SK-N-SH treated with all-trans-retinoic acid at 6 μM for 48 hours (cell line): ENCODE data around the gene MTA3.
"Not testable (repeated sequence)": the region's sequence is repeated elsewhere in the genome, so short reads cannot be mapped to it uniquely, and the experiment has no call there.

Source experiments
- ATAC-seq: fragments of 200-7000 bp; cut with Tn5 transposase; 3 replicates; pipeline ENCODE4 v1.9.1; 2020; ENCODE audit warnings: mild to moderate bottlenecking, moderate library complexity
- ARNTL ChIP-seq: fragments of 450-650 bp; formaldehyde crosslinking; IDR thresholded peaks from 2 replicates; pipeline ENCODE4 v1.5.0; 2020; ENCODE audit warnings: low read depth, mild to moderate bottlenecking, moderate library complexity, borderline replicate concordance
- CSDC2 ChIP-seq: fragments of 250-450 bp; sonication (Bioruptor Pico); IDR thresholded peaks from 2 replicates; pipeline ENCODE4 v1.5.0; 2020; ENCODE audit warnings: mild to moderate bottlenecking, moderate library complexity
- ESRRG ChIP-seq: fragments of 250-450 bp; sonication (Bioruptor Pico); IDR thresholded peaks from 2 replicates; pipeline ENCODE4 v1.6.1; 2021; ENCODE audit warnings: mild to moderate bottlenecking
- GLIS3 ChIP-seq: fragments of 250-450 bp; sonication (Bioruptor Pico); IDR thresholded peaks from 2 replicates; pipeline ENCODE4 v1.5.0; 2020; ENCODE audit warnings: mild to moderate bottlenecking, moderate library complexity
- ISL1 ChIP-seq: fragments of 250-450 bp; sonication (Bioruptor Pico); IDR thresholded peaks from 2 replicates; pipeline ENCODE4 v2.1.2; 2022; ENCODE audit warnings: mild to moderate bottlenecking, moderate library complexity
- OSR1 ChIP-seq: fragments of 250-450 bp; sonication (Bioruptor Pico); IDR thresholded peaks from 2 replicates; pipeline ENCODE4 v1.8.0; 2022; ENCODE audit warnings: moderate library complexity, mild to moderate bottlenecking, inconsistent platforms
- PPARA ChIP-seq: fragments of 250-450 bp; sonication (Bioruptor Pico); IDR thresholded peaks from 2 replicates; pipeline ENCODE4 v1.5.0; 2020; ENCODE audit warnings: mild to moderate bottlenecking, borderline replicate concordance
- RARB ChIP-seq: fragments of 250-450 bp; sonication (Bioruptor Pico); IDR thresholded peaks from 2 replicates; pipeline ENCODE4 v1.8.0; 2021; ENCODE audit warnings: mild to moderate bottlenecking, moderate library complexity
- SNAI2 ChIP-seq: fragments of 250-450 bp; sonication (Bioruptor Pico); IDR thresholded peaks from 2 replicates; pipeline ENCODE4 v1.5.0; 2020; ENCODE audit warnings: mild to moderate bottlenecking, moderate library complexity
- TCF4 ChIP-seq: fragments of 250-450 bp; sonication (Bioruptor Pico); IDR thresholded peaks from 2 replicates; pipeline ENCODE4 v1.8.0; 2021; ENCODE audit warnings: mild to moderate bottlenecking, moderate library complexity, borderline replicate concordance
- ZC3H10 ChIP-seq: fragments of 250-450 bp; sonication (Bioruptor Pico); IDR thresholded peaks from 2 replicates; pipeline ENCODE4 v1.5.1; 2021; ENCODE audit warnings: mild to moderate bottlenecking, moderate library complexity
- ZFP3 ChIP-seq: fragments of 250-450 bp; sonication (Bioruptor Pico); IDR thresholded peaks from 2 replicates; pipeline ENCODE4 v1.5.0; 2020; ENCODE audit warnings: mild to moderate bottlenecking, moderate library complexity
- ZFP30 ChIP-seq: fragments of 450-650 bp; formaldehyde crosslinking; IDR thresholded peaks from 2 replicates; pipeline ENCODE4 v1.5.0; 2022; ENCODE audit warnings: mild to moderate bottlenecking, moderate library complexity
- ZNF565 ChIP-seq: fragments of 450-650 bp; formaldehyde crosslinking; conservative IDR thresholded peaks from 2 replicates; pipeline ENCODE4 v1.5.0; 2020; ENCODE audit warnings: low read depth, mild to moderate bottlenecking, moderate library complexity
- ZNF70 ChIP-seq: fragments of 450-650 bp; formaldehyde crosslinking; IDR thresholded peaks from 2 replicates; pipeline ENCODE4 v1.5.0; 2020; ENCODE audit warnings: mild to moderate bottlenecking, moderate library complexity
- TF ChIP-seq, protein P1 (sequence below): fragments of 250-450 bp; sonication (Bioruptor Pico); IDR thresholded peaks from 2 replicates; pipeline ENCODE4 v1.5.1; 2021; ENCODE audit warnings: mild to moderate bottlenecking, moderate library complexity
- TF ChIP-seq, protein P2 (sequence below): fragments of 250-450 bp; sonication (Bioruptor Pico); IDR thresholded peaks from 2 replicates; pipeline ENCODE4 v1.8.0; 2020; ENCODE audit warnings: mild to moderate bottlenecking, moderate library complexity, borderline replicate concordance
- TF ChIP-seq, protein P3 (sequence below): fragments of 250-450 bp; sonication (Bioruptor Pico); IDR thresholded peaks from 2 replicates; pipeline ENCODE4 v1.8.0; 2021; ENCODE audit warnings: low read depth, mild to moderate bottlenecking, moderate library complexity, borderline replicate concordance

The MTA3 gene

DNA sequence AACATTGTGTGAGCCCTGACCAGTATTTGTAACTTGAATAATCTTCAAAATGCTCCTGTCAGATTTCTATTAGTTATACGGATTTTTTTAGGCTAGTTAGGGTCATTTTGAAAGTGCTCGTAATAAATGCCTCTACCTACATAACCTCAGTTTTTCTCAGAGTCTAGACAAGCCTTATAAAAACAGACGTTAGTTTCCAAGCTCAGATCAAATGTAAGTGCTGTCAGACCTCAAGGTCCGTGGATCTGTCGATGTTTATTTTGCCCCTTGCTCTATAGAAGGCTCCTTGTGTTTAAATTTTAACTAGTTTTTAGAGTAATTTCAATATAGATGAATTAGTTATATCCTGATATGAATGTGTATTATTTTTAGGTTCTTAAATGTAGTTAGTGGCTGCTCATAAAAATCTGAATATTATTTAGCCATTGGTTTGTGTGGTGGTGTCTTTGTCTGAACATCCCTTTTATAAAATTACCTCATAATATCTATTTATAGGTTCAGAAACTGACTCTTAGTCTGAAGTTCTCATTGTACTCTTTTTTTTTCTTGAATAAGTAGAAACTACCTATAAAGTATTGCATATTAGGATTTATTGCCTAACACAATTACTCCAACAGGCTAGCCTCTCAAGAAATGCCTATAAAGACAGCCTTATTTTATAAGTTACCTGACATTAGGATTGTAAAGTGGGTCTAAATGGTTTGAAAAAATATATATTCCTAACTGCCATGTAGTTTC, 71.1 kb downstream of the MTA3 start (continued):
- TF ChIP-seq ISL1: no peak
- no peak for TF ChIP-seq CSDC2 (CRISPR knock-in tag)
- TF ChIP-seq, protein P1, sequence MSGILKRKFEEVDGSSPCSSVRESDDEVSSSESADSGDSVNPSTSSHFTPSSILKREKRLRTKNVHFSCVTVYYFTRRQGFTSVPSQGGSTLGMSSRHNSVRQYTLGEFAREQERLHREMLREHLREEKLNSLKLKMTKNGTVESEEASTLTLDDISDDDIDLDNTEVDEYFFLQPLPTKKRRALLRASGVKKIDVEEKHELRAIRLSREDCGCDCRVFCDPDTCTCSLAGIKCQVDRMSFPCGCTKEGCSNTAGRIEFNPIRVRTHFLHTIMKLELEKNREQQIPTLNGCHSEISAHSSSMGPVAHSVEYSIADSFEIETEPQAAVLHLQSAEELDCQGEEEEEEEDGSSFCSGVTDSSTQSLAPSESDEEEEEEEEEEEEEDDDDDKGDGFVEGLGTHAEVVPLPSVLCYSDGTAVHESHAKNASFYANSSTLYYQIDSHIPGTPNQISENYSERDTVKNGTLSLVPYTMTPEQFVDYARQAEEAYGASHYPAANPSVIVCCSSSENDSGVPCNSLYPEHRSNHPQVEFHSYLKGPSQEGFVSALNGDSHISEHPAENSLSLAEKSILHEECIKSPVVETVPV (CRISPR knock-in tag): no peak
- no peak for TF ChIP-seq OSR1
- no peak for TF ChIP-seq ZFP30 (CRISPR knock-in tag)
- TF ChIP-seq, protein P2, sequence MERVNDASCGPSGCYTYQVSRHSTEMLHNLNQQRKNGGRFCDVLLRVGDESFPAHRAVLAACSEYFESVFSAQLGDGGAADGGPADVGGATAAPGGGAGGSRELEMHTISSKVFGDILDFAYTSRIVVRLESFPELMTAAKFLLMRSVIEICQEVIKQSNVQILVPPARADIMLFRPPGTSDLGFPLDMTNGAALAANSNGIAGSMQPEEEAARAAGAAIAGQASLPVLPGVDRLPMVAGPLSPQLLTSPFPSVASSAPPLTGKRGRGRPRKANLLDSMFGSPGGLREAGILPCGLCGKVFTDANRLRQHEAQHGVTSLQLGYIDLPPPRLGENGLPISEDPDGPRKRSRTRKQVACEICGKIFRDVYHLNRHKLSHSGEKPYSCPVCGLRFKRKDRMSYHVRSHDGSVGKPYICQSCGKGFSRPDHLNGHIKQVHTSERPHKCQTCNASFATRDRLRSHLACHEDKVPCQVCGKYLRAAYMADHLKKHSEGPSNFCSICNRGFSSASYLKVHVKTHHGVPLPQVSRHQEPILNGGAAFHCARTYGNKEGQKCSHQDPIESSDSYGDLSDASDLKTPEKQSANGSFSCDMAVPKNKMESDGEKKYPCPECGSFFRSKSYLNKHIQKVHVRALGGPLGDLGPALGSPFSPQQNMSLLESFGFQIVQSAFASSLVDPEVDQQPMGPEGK (CRISPR knock-in tag): no peak
- no peak for TF ChIP-seq ZNF70 (CRISPR knock-in tag)

GRCh38 chr2:42640261-42640660, 71.8 kb downstream of the MTA3 start:
- no peak for ATAC-seq
- TF ChIP-seq TCF4 (CRISPR knock-in tag) (peak; percentile 78), RARB (CRISPR knock-in tag) (no peak), ZNF70 (CRISPR knock-in tag) (no peak)
- TF ChIP-seq, protein P1 (CRISPR knock-in tag): 0 out of 2 replicates have a peak, but pooled peaks have one; percentile 39

GRCh38 chr2:42642371-42642770, 73.9 kb downstream of the MTA3 start:
- ATAC-seq: not testable (repeated sequence)

DNA sequence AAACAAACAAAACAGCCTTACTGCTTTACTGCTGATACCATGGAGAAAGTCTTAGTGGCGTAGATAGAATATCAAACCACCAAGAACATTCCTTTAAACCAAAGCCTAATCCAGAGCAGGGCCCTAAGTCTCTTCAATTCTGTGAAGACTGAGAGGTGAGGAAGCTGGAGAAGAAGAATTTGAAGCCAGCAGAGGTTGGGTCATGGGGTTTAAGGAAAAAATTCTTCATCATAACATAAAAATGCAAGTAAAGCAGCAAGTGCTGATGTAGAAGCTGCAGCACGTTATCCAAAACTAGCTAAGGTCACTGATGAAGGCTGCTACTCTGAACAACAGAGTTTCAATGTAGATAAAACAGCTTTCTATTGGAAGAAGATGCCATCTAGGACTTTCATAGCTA, 77.1 kb downstream of the MTA3 start:
- no peak for ATAC-seq
- TF ChIP-seq GLIS3 (CRISPR knock-in tag) (no peak), SNAI2 (no peak), ESRRG (no peak), ARNTL (CRISPR knock-in tag) (no peak), ZNF70 (CRISPR knock-in tag) (no peak), CSDC2 (CRISPR knock-in tag) (no peak)
- TF ChIP-seq, protein P2 (CRISPR knock-in tag): no peak
- TF ChIP-seq, protein P3, sequence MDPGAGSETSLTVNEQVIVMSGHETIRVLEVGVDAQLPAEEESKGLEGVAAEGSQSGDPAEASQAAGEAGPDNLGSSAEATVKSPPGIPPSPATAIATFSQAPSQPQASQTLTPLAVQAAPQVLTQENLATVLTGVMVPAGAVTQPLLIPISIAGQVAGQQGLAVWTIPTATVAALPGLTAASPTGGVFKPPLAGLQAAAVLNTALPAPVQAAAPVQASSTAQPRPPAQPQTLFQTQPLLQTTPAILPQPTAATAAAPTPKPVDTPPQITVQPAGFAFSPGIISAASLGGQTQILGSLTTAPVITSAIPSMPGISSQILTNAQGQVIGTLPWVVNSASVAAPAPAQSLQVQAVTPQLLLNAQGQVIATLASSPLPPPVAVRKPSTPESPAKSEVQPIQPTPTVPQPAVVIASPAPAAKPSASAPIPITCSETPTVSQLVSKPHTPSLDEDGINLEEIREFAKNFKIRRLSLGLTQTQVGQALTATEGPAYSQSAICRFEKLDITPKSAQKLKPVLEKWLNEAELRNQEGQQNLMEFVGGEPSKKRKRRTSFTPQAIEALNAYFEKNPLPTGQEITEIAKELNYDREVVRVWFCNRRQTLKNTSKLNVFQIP (CRISPR knock-in tag): no peak
- TF ChIP-seq, all 23 proteins: peak for 0

DNA sequence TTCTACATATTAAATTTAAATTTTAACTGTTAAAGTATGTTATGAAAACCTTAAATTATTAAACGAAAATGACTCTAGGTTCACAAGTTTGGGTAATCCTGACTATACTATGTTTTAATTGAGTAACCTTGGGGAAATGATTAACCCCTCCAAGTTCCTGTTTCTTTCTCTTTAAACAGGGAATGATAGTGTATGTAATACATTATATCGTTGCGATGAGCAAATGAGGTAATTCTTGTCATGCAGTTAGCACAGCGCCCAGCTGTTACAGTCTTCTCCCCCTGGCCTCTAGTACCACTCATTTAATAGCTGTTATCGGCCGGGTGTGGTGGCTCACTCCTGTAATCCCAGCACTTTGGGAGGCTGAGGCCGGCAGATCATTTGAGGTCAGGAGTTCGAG, 80.4 kb downstream of the MTA3 start:
- TF ChIP-seq ZFP3 (CRISPR knock-in tag) (no peak), PPARA (CRISPR knock-in tag) (no peak), CSDC2 (CRISPR knock-in tag) (no peak), ARNTL (CRISPR knock-in tag) (no peak), SNAI2 (no peak), ZNF565 (no peak), ZC3H10 (no peak), ZNF70 (CRISPR knock-in tag) (no peak)
- ATAC-seq: no peak
